Breast epithelium (tissue), 4 donors: Measurements from ENCODE around the gene NAV3. TPM values are rescaled to one million over a fixed set of nuclear protein-coding genes. Genes with fewer than 3 reads are reported as not detected.

Source experiments
- DNase-seq, 2 donors: peaks; one replicate each; pipeline ENCODE4 v3.0.0-alpha.2; 2019; ENCODE audit warnings: low spot score in 2 of 2
- H3K27ac ChIP-seq, 2 donors: fragments of 200-600 bp; sonication (generic) in 1 of 2; one replicate each; pipeline ENCODE4 v1.5.1; 2016 to 2019; ENCODE audit warnings: mild to moderate bottlenecking in 1 of 2
- H3K27me3 ChIP-seq, 2 donors: fragments of 200-600 bp; sonication (generic) in 1 of 2; one replicate each; pipeline versions ENCODE4 v1.5.1 to v1.6.0; 2017 to 2019; ENCODE audit warnings: control low read depth in 1 of 2, mild to moderate bottlenecking in 1 of 2
- H3K36me3 ChIP-seq: fragments of 200-600 bp; one replicate; pipeline ENCODE4 v1.5.1; 2019
- H3K4me1 ChIP-seq, 2 donors: fragments of 200-600 bp; sonication (generic); one replicate each; pipeline ENCODE4 v1.5.1; 2016 to 2019; ENCODE audit warnings: control low read depth in 1 of 2
- H3K4me3 ChIP-seq, 3 donors: fragments of 200-600 bp; sonication (generic); 1 replicate in 2 of 3; 2 replicates in 1 of 3; pipeline ENCODE4 v1.5.1; 2016 to 2019; ENCODE audit warnings: mild to moderate bottlenecking in 3 of 3, moderate library complexity in 2 of 3
- H3K9me3 ChIP-seq, 2 donors: fragments of 200-600 bp; sonication (generic) in 1 of 2; one replicate each; pipeline ENCODE4 v1.5.1; 2016 to 2019; ENCODE audit warnings: control low read depth in 1 of 2
- CTCF ChIP-seq, 3 donors: fragments of 450-650 bp; IDR thresholded peaks; one replicate each; pipeline ENCODE4 v1.5.1; 2016 to 2017; ENCODE audit warnings: antibody characterized with exemption in 3 of 3, mild to moderate bottlenecking in 3 of 3, moderate library complexity in 3 of 3
- POLR2A ChIP-seq: fragments of 450-650 bp; IDR thresholded peaks from one replicate; pipeline ENCODE4 v1.6.1; 2016; ENCODE audit warnings: antibody characterized with exemption, mild to moderate bottlenecking, moderate library complexity
- POLR2AphosphoS5 ChIP-seq, 3 donors: sonication (generic); formaldehyde crosslinking; IDR thresholded peaks; one replicate each; pipeline ENCODE4 v1.6.1; 2017; ENCODE audit warnings: antibody characterized with exemption in 3 of 3
- intact Hi-C: fragments of 100-400 bp; cut with DNase I; formaldehyde crosslinking; loops from one replicate; pipeline ENCODE4 v1.15.1; 2023; ENCODE audit warnings: low total_unique reads
- total RNA-seq, 3 donors: library from RNA; depleted of rRNA; stranded (reverse); fragments of >200 nt; gene quantifications; one replicate each; pipeline ENCODE4 v1.1.0, GENCODE V29; 2016

The NAV3 gene
- total RNA-seq, 3 donors from 2014 or later: 25.6 to 46.1 (median 41.1) TPM

- Histone ChIP-seq H3K4me1 (no peaks in the 10 kb centered on the region), H3K27me3 (no peaks in the 10 kb centered on the region), H3K4me3 (no peak overlapping the region), H3K36me3 (no peaks in the 10 kb centered on the region), H3K27ac (no peak overlapping the region), H3K9me3 (no peaks in the 10 kb centered on the region)
- TF ChIP-seq POLR2A: no peak
- TF ChIP-seq POLR2AphosphoS5 (IDR thresholded peaks at IDR 0.05): no peak
- no peak for TF ChIP-seq CTCF (IDR thresholded peaks at IDR 0.05)
- intact Hi-C loops: no loop called here
- no peak for DNase-seq
These were observed 172.2 kb downstream of the NAV3 start for GRCh38 chr12:78002878-78003277.

DNA sequence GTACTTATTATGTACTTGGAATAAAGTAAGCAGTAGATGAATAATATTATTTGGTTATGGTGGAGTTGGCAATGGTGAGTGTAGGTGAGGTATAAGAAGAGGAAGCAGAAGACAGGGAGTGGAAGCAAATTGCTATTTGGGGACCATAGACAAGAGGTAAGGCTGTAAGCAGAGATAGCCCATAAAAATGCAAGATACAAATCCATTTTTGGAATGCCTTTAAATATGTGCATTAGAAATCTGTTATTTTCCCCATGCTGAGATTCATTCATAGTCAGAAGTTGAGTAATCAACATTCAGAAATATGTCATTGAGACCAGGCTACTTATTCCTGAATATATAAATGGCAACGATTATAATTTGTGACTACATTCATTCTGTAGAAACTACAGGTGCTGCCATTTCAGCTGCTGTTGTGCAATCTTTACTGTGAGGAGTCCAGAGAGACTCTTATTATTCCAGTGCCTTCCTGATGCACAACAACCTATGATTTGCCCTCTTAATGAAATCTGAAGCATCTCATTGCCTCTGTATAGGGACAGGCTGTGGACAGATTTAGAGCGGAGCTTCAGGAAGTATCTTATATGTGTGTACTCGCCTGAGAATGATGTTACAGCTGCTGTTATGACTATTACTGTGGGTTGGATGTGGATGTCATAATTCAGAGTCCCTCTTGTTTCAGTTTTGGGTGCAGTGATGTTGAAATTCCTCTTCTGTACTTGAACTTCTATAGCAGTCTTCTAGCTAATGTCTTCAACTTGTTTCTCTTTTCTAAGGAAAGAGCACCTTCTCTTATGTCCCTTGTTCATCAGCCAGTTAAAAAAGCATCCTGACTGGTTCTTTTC is 173.8 kb downstream of the NAV3 start:
- intact Hi-C loops: no loop called here

GRCh38 chr12:78005094-78005492 is 174.4 kb downstream of the NAV3 start:
- intact Hi-C loops: no loop called here
- H3K4me1 ChIP-seq: no peaks in the 10 kb centered on the region
- H3K9me3 ChIP-seq: no peaks in the 10 kb centered on the region
- no peak overlapping the region for H3K4me3 ChIP-seq
- no peak for DNase-seq
- no peaks in the 10 kb centered on the region for H3K27me3 ChIP-seq
- no peak overlapping the region for H3K27ac ChIP-seq
- no peaks in the 10 kb centered on the region for H3K36me3 ChIP-seq
- TF ChIP-seq CTCF (IDR thresholded peaks at IDR 0.05): no peak
- TF ChIP-seq POLR2A: no peak
- no peak for TF ChIP-seq POLR2AphosphoS5 (IDR thresholded peaks at IDR 0.05)

More for the DNA sequence above, 173.8 kb downstream of the NAV3 start:
- Histone ChIP-seq H3K4me1 (no peaks in the 10 kb centered on the region), H3K9me3 (no peaks in the 10 kb centered on the region), H3K27me3 (no peaks in the 10 kb centered on the region), H3K36me3 (no peaks in the 10 kb centered on the region), H3K4me3 (no peak overlapping the region), H3K27ac (no peak overlapping the region)
- TF ChIP-seq POLR2AphosphoS5 (IDR thresholded peaks at IDR 0.05) (no peak), CTCF (IDR thresholded peaks at IDR 0.05) (no peak), POLR2A (no peak)
- DNase-seq: no peak

- no peaks in the 10 kb centered on the region for H3K4me1 ChIP-seq
- intact Hi-C loops: no loop called here
- H3K27me3 ChIP-seq: no peaks in the 10 kb centered on the region
- H3K9me3 ChIP-seq: no peaks in the 10 kb centered on the region
- H3K4me3 ChIP-seq: no peak overlapping the region
- TF ChIP-seq POLR2A (no peak), CTCF (IDR thresholded peaks at IDR 0.05) (no peak), POLR2AphosphoS5 (IDR thresholded peaks at IDR 0.05) (no peak)
- no peak overlapping the region for H3K27ac ChIP-seq
- no peak for DNase-seq
- no peaks in the 10 kb centered on the region for H3K36me3 ChIP-seq
These were observed 176.5 kb downstream of the NAV3 start for GRCh38 chr12:78007173-78007572.

- TF ChIP-seq POLR2A: no peak
- TF ChIP-seq CTCF (IDR thresholded peaks at IDR 0.05): no peak
- no peak for TF ChIP-seq POLR2AphosphoS5 (IDR thresholded peaks at IDR 0.05)
- H3K36me3 ChIP-seq: no peaks in the 10 kb centered on the region
- H3K4me3 ChIP-seq: no peak overlapping the region
- intact Hi-C loops: no loop called here
- H3K27me3 ChIP-seq: no peaks in the 10 kb centered on the region
- DNase-seq: no peak
- H3K9me3 ChIP-seq: no peaks in the 10 kb centered on the region
- no peaks in the 10 kb centered on the region for H3K4me1 ChIP-seq
- no peak overlapping the region for H3K27ac ChIP-seq
These were observed 178.3 kb downstream of the NAV3 start for GRCh38 chr12:78009031-78009430.
